Tibial nerve (tissue), 4 donors: Measurements from ENCODE around the gene SYT8. TPM values are rescaled to one million over a fixed set of nuclear protein-coding genes. Genes with fewer than 3 reads are reported as not detected.

Experiments used
- DNase-seq, 2 donors: peaks; one replicate each; pipeline ENCODE4 v3.0.0-alpha.2; 2019; ENCODE audit warnings: low spot score in 2 of 2
- H3K27ac ChIP-seq, 4 donors: fragments of 200-600 bp; sonication (generic) in 3 of 4; one replicate each; pipeline ENCODE4 v1.5.1; 2017 to 2019; ENCODE audit warnings: mild to moderate bottlenecking in 1 of 4
- H3K27me3 ChIP-seq, 2 donors: fragments of 200-600 bp; sonication (generic) in 1 of 2; one replicate each; pipeline versions ENCODE4 v1.5.1 to v1.6.0; 2017 to 2019
- H3K36me3 ChIP-seq, 3 donors: fragments of 200-600 bp; sonication (generic); one replicate each; pipeline ENCODE4 v1.5.1; 2018 to 2019
- H3K4me1 ChIP-seq, 4 donors: fragments of 200-600 bp; sonication (generic) in 3 of 4; one replicate each; pipeline ENCODE4 v1.5.1; 2017 to 2019
- H3K4me3 ChIP-seq, 4 donors: fragments of 200-600 bp; sonication (generic) in 3 of 4; one replicate each; pipeline ENCODE4 v1.5.1; 2017 to 2019; ENCODE audit warnings: mild to moderate bottlenecking in 1 of 4, moderate library complexity in 1 of 4
- H3K9me3 ChIP-seq, 4 donors: fragments of 200-600 bp; sonication (generic) in 3 of 4; one replicate each; pipeline ENCODE4 v1.5.1; 2017 to 2019
- CTCF ChIP-seq, 5 experiments: fragments of 200-600 bp in 3 of 5; fragments of 450-650 bp in 2 of 5; sonication (generic) in 3 of 5; IDR thresholded peaks; one replicate each; pipeline ENCODE4 v1.5.1; 2016 to 2019; ENCODE audit warnings: antibody characterized with exemption in 5 of 5, mild to moderate bottlenecking in 3 of 5, moderate library complexity in 2 of 5
- EP300 ChIP-seq, 2 donors: sonication (generic); formaldehyde crosslinking; IDR thresholded peaks; one replicate each; pipeline ENCODE4 v1.6.1; 2017; ENCODE audit warnings: antibody characterized with exemption in 2 of 2, mild to moderate bottlenecking in 1 of 2
- POLR2A ChIP-seq, 2 donors: fragments of 450-650 bp; IDR thresholded peaks; one replicate each; pipeline ENCODE4 v1.6.1; 2017; ENCODE audit warnings: antibody characterized with exemption in 2 of 2, mild to moderate bottlenecking in 2 of 2, moderate library complexity in 2 of 2
- WGBS, 2 donors: methylation state at CpG; one replicate each; pipeline ENCODE4 v1.1.5; 2018; 5-methylcytosine and 5-hydroxymethylcytosine counted together
- total RNA-seq, 4 donors: library from RNA; depleted of rRNA; stranded (reverse); fragments of >200 nt; gene quantifications; one replicate each; pipeline ENCODE4 v1.1.0, GENCODE V29; 2016

SYT8 gene
- total RNA-seq, 4 donors from 2014 or later, result 0.39 to 4.2 (median 1.0) TPM; not detected in 1

GRCh38 chr11:1879342-1879940 lies 44.7 kb downstream of the SYT8 start:
- TF ChIP-seq CTCF (IDR thresholded peaks at IDR 0.05) (no peak), EP300 (IDR thresholded peaks at IDR 0.05) (no peak), POLR2A (IDR thresholded peaks at IDR 0.05) (no peak)
- no peaks in the 10 kb centered on the region for H3K9me3 ChIP-seq
- peaks cover 0 to 15% (median 0%) of the 10 kb centered on the region in 3 donors for H3K36me3 ChIP-seq
- H3K4me1 ChIP-seq, result peaks cover 0 to 74% (median 38%) of the 10 kb centered on the region in 4 donors
- H3K4me3 ChIP-seq, result no peak overlapping the region
- peaks cover 0 to 4% of the 10 kb centered on the region in 2 donors for H3K27me3 ChIP-seq
- 78 to 92% methylated on average over 12 of the region's 13 CpGs for WGBS, 2 donors
- DNase-seq, result peak in 1 of 2 donors; percentile 8
- H3K27ac ChIP-seq, result peak overlapping the region in 3 of 4 donors; percentile 77 to 91 (median 88)

DNA sequence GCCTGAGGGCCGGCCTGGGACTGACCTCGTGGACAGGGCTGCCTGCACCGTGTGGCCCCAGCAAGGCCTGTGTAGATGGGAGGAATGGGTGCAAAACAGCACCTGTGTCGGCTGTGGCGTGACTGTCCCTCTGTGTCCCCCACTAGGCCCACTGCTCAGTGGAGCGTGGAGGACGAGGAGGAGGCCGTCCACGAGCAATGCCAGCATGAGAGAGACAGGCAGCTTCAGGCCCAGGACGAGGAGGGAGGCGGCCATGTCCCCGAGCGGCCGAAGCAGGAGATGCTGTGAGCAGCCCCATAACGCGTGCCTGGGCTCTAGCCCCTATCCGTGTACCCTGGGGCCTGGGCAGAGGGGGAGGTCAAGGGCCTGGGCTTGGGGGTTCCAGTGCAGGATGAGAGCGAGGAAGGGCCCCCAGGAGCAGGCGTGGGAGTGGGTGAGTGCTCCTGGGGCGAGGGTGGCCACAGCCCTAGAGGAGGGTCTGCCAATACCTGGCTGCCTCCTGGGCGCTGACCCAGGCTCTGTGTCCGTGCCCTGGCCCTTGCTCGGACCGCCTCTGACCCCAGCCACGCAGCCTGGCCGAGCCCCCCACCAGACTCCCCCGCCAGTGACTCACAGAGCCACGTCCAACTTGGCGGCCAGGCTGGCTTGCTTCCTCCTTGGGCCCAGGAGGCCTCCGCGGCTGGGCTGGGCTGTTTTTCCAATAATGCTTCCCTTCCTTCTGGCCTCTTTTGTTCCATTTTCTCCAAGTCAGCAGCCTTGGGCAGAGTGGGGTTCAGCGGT lies 45.3 kb downstream of the SYT8 start:
- WGBS, 2 donors, result 61 to 65% methylated on average over 31 of the region's 32 CpGs
- TF ChIP-seq EP300 (IDR thresholded peaks at IDR 0.05) (peak in 1 of 2 donors; percentile 44), POLR2A (IDR thresholded peaks at IDR 0.05) (no peak)
- peak; percentile 64 to 66 for DNase-seq
- peaks cover 0 to 68% (median 38%) of the 10 kb centered on the region in 4 donors for H3K4me1 ChIP-seq
- peak overlapping the region; percentile 47 to 91 (median 82) for H3K27ac ChIP-seq
- peaks cover 0 to 22% (median 0%) of the 10 kb centered on the region in 3 donors for H3K36me3 ChIP-seq
- peaks cover 0 to 4% of the 10 kb centered on the region in 2 donors for H3K27me3 ChIP-seq
- H3K9me3 ChIP-seq, result no peaks in the 10 kb centered on the region
- H3K4me3 ChIP-seq, result no peak overlapping the region

GRCh38 chr11:1880746-1881441 lies 46.1 kb downstream of the SYT8 start:
- Histone ChIP-seq H3K9me3 (no peaks in the 10 kb centered on the region), H3K4me3 (no peak overlapping the region), H3K36me3 (peaks cover 0 to 26% (median 0%) of the 10 kb centered on the region in 3 donors), H3K27me3 (peaks cover 0 to 4% of the 10 kb centered on the region in 2 donors), H3K27ac (peak overlapping the region; percentile 47 to 91 (median 82)), H3K4me1 (peaks cover 0 to 60% (median 35%) of the 10 kb centered on the region in 4 donors)
- DNase-seq, result no peak
- no peak for TF ChIP-seq EP300 (IDR thresholded peaks at IDR 0.05)
- no peak for TF ChIP-seq POLR2A (IDR thresholded peaks at IDR 0.05)
- no peak for TF ChIP-seq CTCF (IDR thresholded peaks at IDR 0.05)
- WGBS, 2 donors, result 75 to 77% methylated on average over 7 to 8 of the region's 9 CpGs

GRCh38 chr11:1881442-1882264 lies 46.9 kb downstream of the SYT8 start:
- Histone ChIP-seq H3K4me1 (peaks cover 0 to 53% (median 29%) of the 10 kb centered on the region in 4 donors), H3K4me3 (no peak overlapping the region), H3K36me3 (peaks cover 0 to 34% (median 0%) of the 10 kb centered on the region in 3 donors), H3K9me3 (no peaks in the 10 kb centered on the region), H3K27ac (peak overlapping the region; percentile 47 to 91 (median 82)), H3K27me3 (no peaks in the 10 kb centered on the region)
- no peak for DNase-seq
- WGBS, 2 donors, result 61 to 71% methylated on average over 7 to 25 of the region's 43 CpGs
- TF ChIP-seq POLR2A (IDR thresholded peaks at IDR 0.05), result no peak

- H3K36me3 ChIP-seq, result peaks cover 0 to 40% (median 0%) of the 10 kb centered on the region in 3 donors
- peaks cover 0 to 44% (median 24%) of the 10 kb centered on the region in 4 donors for H3K4me1 ChIP-seq
- no peaks in the 10 kb centered on the region for H3K9me3 ChIP-seq
- DNase-seq, result peak; percentile 70 to 72
- no peak overlapping the region for H3K4me3 ChIP-seq
- H3K27me3 ChIP-seq, result no peaks in the 10 kb centered on the region
- TF ChIP-seq EP300 (IDR thresholded peaks at IDR 0.05), result peak in 1 of 2 donors; percentile 49
- no peak for TF ChIP-seq POLR2A (IDR thresholded peaks at IDR 0.05)
- TF ChIP-seq CTCF (IDR thresholded peaks at IDR 0.05), result peak; percentile 90 to 96 (median 94)
- H3K27ac ChIP-seq, result peak overlapping the region; percentile 33 to 91 (median 82)
- WGBS, 2 donors, result 7 to 28% methylated on average over 14 to 15 of the region's 23 CpGs
These were observed 47.8 kb downstream of the SYT8 start for GRCh38 chr11:1882265-1883238.
